GM21526 (cell line): ENCODE data around the gene CACNA1B.
"Not testable (repeated sequence)": the region's sequence is repeated elsewhere in the genome, so short reads cannot be mapped to it uniquely, and the experiment has no call there.

Experiments
- ATAC-seq: cut with Tn5 transposase; IDR thresholded peaks from one replicate; pipeline ENCODE4 v1.9.1; 2021; ENCODE audit warnings: moderate library complexity; ENCODE audit not compliant: unreplicated experiment, low FRiP score

Gene CACNA1B

DNA sequence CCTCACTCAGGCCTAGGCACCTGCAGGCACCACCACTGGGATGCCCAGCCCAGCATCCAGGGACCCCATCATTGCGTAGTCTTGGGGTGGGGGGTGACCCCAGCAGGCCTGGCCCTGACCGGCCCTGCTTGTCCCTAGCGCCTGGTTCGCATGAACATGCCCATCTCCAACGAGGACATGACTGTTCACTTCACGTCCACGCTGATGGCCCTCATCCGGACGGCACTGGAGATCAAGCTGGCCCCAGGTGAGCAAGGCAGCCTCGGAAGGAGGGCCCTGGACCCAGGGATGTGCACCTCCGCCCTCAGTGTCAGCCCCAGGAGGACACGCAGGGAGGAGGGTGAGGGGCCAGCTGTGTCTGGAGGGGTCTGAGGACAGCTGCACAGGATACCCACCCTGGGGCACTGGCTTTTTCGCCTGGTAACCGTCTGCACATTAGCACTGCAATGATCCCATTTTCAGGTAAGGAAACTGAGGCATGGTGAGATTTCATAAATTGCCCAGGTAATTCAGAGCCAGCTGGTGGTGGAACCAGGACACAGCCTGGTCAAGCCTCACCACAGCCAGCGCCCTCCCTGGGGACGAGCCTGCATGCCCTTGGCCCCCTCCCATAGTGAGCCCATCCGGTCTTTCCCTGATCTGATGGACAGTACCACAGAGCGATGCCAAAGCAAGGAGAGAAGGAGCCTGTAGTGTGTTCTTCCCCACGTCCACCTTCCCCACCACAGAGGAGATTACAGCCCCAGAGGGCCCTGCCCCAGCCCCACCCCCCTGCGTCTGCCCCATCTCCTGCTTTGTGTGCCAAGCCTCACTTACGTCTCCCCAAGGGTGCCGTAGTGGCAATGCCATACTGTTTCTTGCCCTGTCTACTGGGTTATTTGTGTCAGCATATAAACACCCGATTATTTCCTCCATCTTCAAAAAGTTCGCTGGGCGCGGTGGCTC is 228.3 kb downstream of the CACNA1B start:
- ATAC-seq = no peak

DNA sequence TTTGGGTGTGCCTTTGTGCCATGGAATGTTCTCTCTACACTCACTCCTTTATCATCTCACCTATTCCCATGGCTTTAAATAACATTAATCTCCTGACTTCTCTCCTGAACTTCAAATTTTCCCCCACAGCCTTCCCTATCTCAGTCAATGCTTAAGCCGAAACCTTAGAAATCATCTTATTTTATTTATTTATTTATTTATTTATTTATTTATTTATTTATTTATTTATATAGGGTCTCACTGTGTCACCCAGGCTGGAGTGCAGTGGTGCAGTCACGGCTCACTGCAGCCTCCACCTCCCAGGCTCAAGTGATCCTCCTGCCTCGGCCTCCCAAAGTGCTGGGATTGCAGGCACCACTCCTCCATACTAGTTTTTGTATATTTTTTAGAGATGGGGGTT is 229.5 kb downstream of the CACNA1B start:
- ATAC-seq = not testable (repeated sequence)

DNA sequence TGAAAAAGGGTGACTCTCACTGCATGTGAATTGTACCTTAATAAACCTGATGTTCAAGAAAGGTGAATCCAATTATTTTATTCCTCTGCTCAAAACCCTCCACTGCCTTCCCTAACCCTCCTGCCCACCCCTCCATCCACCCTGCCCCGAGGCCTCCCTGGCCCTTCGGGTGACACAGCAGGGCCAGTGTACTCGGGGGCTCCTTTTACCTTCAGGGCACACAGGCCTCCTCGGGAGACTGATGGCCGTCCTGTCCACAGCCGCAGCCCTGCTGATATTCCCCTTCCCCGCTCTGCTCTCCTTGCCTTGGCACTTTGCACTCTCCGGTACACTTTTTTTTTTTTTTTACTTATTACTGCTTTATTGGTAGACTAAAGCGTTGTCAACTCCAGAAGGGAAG is 234.0 kb downstream of the CACNA1B start:
- ATAC-seq = no peak

DNA sequence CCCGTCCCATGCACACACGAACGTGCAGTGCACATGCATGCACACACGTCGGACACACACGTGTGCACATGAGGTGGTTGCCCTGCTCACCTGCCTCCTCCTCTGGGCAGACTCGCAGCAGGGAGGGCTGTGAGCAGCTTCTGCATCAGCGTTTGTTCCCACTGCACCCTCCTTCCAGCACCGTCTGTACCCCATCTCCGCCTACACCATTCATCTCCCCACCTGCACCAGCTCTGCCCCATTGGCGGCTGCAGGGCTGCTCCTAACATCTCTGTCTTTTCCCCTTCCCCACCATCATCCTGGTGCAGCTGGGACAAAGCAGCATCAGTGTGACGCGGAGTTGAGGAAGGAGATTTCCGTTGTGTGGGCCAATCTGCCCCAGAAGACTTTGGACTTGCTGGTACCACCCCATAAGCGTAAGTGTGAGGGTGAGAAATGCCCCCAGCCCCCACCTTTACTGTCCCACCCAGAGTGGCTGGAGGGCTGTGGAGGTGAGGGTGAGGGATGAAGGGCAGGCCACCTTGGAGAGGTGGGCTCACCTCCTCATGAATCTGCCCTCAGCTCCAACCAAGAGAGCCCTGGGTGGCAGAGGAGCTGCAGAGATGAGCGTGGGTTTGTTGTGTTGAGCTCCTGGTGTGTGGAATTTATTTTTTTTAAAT is 234.6 kb downstream of the CACNA1B start:
- no peak for ATAC-seq

DNA sequence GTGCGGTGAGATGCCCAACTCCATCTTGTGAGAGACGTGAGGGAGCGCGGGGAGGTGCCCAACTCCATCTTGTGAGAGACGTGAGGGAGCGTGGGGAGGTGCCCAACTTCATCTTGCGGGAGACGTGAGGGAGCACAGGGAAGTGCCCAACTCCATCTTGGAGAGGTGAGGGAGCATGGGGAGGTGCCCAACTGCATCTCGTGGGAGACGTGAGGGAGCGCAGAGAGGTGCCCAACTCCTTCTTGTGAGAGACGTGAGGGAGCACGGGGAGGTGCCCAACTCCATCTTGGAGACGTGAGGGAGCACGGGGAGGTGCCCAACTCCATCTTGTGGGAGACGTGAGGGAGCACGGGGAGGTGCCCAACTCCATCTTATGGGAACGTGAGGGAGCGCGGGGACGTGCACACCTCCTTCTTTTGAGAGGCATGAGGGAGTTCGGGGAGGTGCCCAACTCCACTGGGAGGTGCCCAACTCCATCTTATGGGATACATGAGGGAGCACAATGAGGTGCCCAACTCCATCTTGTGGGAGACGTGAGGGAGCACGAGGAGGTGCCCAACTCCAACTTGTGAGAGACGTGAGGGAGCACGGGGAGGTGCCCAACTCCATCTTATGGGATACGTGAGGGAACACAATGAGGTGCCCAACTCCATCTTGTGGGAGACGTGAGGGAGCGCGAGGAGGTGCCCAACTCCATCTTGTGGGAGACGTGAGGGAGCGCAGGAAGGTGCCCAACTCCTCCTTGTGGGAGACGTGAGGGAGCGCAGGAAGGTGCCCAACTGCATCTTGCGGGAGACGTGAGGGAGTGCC is 235.4 kb downstream of the CACNA1B start:
- no peak for ATAC-seq

DNA sequence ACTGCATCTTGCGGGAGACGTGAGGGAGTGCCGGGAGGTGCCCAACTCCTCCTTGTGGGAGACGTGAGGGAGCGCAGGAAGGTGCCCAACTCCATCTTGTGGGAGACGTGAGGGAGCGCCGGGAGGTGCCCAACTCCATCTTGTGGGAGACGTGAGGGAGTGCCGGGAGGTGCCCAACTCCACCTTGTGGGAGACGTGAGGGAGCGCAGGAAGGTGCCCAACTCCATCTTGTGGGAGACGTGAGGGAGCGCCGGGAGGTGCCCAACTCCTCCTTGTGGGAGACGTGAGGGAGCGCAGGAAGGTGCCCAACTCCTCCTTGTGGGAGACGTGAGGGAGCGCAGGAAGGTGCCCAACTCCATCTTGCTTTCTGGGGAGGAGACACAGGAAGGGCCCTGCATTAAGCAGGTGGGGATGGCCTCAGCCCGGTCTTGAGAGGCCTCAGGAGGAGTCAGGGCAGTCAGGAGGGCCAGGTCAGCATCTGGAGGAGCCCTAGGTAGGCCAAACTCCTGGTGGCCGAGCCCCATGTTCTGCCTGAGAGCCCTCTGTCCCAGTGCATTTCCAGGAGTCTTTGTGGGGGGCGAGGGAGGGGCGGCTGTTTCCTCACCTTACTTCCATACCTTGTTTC is 236.2 kb downstream of the CACNA1B start:
- ATAC-seq = not testable (repeated sequence)

DNA sequence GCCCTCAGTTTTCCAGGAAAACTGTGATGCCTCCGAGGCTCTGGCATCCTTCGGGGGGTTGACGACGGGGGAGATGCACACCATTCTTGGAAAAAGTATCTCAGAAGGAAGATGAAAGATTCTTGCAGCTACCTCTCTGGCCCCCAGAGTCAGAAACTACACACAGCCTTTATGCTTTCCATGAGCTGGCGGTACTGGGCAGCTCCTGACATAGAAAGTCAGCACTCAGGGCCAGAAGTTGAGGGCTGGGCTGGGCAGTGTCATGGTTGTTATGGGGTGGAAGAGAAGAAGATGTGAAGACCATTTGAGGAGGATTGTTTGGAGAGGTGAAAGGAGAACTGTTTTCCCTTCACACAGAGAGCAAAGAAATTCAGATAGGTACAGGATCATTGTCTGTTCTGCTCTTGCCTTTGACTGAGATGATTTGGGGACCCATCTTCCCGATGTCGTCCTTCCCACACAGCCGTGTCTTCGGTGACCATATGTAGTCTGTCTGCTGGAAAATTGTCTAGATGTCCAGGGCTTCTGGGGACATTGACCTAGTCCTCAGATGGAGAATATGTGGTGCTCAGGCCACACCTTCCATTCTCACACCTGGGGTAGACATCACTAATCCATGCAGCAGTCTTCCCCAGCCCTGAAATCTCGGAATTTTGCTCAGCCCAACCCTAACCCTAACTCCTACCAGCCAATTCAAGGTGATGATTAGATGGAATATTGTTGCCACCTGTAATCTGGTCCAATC is 237.1 kb downstream of the CACNA1B start:
- no peak for ATAC-seq

DNA sequence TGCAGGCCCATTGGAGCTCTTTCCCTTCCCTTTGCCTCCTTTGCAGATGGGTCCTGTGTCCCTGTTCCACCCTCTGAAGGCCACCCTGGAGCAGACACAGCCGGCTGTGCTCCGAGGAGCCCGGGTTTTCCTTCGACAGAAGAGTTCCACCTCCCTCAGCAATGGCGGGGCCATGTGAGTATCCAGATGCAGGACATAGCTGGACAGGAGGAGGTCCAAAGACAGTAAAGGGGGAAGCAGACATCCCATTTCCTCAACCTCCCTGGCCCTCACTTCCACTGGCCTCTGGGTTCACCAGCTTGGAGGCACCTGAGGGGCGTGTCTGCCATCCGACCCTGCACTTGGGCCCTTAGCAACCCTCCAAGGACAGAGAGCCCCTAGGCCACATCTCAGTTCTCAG is 237.9 kb downstream of the CACNA1B start:
- no peak for ATAC-seq

DNA sequence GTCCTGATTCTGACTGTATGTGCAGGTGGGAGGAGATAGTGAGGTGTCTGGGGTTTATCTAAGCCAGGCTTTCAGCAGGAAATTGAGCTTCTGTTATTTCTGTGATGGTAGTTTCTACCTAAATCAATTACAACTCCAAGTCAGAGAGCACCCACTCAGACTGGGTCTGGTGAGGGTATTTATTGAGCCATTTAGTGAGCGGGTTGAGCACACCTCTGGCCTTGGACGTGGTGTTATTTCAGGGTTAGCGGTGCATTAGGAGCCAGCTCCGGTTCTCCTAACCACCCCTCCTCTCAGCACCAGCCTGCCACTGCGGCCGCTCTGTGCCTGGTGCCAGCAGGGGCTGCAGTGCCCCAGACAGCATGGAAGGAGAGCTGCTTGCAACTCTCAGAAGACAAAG is 238.9 kb downstream of the CACNA1B start:
- no peak for ATAC-seq

DNA sequence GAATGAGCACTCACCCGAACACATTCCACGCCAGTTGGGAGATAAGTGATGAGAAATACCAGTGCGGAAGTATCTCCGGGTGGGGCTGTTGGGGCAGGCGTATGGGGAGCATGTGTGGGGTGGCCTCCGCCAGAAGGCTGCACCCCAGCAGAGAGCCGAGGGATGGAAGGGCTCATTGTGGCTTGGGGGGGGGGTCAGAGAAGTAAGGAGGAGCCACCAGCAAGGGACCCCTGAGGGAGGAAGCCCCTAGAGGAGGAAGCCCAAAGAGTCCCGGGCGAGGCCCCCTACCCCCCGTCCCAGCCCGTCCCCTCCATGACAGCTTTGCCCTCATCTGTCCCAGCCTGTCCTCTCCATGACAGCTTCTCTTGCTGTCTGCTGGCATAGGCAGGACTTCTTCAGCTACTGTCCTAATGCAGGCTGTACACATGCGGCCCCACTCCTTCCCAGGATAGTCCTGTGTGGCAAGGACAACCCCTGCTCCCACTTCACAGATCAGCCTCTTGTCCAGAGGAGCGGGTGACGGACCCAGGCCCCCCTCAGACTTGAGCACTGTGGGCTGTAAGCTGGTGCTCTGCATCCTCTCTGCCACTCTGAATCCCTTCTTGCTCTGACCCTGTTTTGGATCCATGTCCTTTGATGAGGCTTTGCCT is 239.6 kb downstream of the CACNA1B start:
- ATAC-seq = no peak

DNA sequence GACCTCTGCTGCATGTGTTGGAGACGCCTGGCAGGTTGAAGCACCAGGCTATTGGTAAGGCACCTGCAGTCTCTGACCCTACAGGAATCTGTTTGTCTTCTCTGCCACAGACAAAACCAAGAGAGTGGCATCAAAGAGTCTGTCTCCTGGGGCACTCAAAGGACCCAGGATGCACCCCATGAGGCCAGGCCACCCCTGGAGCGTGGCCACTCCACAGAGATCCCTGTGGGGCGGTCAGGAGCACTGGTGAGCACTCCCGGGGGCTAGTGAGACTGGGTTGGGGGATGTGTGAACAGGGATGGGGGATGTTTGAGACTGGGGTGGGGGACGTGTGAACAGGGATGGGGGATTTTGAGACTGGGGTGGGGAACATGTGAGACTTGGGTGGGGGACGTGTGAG is 240.3 kb downstream of the CACNA1B start:
- no peak for ATAC-seq

DNA sequence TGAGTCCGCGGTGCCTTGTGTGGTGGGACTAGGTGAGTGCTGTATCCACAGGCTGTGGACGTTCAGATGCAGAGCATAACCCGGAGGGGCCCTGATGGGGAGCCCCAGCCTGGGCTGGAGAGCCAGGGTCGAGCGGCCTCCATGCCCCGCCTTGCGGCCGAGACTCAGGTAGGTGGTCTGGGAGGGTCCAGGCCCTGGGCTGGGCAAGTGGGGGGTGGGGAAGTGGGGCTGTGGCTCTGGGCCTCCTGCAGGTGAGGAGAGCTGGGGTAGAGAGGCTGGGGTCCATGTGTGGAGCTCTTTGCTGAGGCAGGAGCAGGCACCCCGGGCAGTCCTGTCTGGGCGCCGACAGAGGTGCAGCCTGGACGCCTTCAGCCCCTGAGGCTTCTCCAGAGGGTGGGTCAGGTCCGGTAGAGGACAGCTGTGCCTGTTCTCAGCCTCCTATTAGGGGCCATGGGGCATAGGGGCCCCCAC is 241.1 kb downstream of the CACNA1B start:
- ATAC-seq = no peak

DNA sequence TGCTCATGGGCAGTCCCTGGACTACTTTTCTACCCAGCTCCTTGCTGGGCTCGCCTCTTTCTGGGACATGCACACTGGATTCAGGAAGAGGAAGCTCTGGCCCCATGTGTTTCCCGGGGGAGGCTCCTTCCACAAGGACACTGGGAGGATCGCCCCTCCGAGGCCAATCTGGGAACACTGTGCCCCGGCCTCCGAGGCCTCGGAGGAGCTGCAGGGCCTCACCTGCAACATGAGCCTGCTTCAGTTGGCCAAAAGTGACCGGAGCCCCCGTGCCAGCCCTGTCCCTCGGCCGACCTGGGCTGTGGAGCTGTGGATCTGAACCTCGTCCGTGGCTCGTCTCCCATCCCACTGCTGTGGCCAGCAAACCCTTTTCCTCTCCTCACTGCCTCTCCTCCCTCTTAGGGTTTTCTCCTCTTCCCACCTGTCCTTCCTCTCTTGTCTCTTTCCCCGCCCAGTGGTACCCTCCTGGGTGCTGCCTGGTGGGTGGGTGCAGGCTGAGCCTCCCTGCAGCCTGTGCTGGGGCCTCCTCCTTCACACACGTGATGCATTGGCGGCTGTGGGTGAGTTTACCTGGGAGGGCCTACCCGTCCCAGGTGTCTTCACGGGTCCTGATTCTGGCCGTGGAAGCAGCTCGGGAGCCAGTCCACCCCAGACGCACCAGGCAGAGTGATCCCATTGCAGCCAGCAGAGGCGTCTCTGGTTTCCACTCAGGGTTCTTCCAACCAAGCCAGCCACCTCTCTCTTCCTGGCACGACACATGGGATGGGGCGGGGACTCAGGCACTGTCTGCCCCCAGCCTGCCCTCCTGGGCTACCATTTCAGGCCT is 241.8 kb downstream of the CACNA1B start:
- ATAC-seq = no peak

DNA sequence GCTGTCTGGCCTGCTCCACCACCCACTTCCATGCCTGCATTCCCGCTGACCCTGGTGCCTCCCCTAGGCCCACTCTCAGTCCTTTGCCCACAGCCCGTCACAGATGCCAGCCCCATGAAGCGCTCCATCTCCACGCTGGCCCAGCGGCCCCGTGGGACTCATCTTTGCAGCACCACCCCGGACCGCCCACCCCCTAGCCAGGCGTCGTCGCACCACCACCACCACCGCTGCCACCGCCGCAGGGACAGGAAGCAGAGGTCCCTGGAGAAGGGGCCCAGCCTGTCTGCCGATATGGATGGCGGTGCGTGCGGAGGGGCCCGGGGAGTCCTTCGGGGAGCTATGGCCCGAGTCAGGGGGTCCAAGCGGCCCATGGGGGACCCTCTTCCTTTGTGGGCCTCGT is 242.5 kb downstream of the CACNA1B start:
- no peak for ATAC-seq

DNA sequence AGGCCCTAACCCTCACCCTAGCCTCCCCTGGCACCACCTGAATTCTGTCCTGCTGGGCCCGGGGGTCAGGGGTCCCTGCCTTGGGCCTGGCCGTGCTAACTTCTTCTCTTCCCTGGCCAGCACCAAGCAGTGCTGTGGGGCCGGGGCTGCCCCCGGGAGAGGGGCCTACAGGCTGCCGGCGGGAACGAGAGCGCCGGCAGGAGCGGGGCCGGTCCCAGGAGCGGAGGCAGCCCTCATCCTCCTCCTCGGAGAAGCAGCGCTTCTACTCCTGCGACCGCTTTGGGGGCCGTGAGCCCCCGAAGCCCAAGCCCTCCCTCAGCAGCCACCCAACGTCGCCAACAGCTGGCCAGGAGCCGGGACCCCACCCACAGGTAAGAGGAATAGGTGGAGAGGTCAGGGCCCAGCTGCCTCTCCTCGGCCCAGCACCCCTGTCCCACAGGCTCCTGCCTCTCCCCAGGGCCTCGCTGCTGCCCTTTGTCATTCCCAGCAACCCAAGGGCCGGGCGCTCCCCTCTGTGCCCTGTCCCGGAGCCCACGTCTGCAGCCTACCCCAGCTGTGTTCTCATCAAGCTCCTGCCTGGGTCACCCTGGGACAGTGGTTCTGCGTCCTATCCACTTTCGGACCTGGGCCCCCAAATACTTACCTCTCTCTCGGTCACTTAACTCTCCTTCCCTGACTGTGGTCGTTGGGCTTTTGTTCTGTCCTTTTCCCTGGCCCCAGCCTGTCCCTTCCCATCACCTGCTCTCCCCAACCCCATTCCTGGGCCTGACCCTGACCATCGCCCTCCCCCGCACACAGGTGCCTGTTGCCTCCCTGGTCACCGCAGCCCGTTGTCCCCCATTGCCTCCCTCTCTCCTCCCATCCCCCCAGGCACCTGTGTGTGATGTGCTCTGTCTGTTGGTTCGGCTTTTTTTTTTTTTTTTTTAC is 243.2 kb downstream of the CACNA1B start:
- no peak for ATAC-seq

DNA sequence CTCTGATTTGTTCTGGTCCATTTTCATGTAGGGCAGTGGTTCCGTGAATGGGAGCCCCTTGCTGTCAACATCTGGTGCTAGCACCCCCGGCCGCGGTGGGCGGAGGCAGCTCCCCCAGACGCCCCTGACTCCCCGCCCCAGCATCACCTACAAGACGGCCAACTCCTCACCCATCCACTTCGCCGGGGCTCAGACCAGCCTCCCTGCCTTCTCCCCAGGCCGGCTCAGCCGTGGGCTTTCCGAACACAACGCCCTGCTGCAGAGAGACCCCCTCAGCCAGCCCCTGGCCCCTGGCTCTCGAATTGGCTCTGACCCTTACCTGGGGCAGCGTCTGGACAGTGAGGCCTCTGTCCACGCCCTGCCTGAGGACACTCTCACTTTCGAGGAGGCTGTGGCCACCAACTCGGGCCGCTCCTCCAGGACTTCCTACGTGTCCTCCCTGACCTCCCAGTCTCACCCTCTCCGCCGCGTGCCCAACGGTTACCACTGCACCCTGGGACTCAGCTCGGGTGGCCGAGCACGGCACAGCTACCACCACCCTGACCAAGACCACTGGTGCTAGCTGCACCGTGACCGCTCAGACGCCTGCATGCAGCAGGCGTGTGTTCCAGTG is 244.0 kb downstream of the CACNA1B start:
- no peak for ATAC-seq

DNA sequence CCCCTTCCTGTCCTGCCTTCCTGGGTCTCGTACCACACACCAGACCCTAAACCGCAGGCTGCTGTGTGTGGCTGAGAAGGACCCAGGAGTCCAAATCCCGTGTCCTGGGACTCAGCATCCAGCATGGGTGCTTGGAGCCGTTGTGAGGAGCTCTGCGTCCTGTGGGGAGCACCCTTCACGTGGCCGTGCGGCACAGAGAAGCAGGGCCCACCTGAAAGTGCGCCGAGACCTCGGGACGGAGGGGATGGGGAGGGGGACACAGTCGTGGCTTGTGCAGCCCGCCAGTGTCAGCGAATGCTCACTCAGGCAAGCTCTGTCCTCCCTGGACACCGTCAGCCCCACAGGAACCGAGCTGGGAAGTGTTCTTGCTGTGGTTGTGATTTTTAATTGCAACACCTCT is 244.6 kb downstream of the CACNA1B start:
- ATAC-seq = no peak
